Panc1 (cell line): ENCODE results near the gene CACFD1.
A peak's percentile ranks its signal among the peaks of the same experiment; 100 is the strongest.

ENCODE experiments used
- POLR2AphosphoS5 ChIP-seq: IDR thresholded peaks from 2 replicates; pipeline ENCODE4 v1.6.1; 2012; ENCODE audit warnings: mild to moderate bottlenecking, low read depth, low read length, moderate library complexity
- SIN3A ChIP-seq: IDR thresholded peaks from 2 replicates; pipeline ENCODE4 v1.6.1; 2012; ENCODE audit warnings: low read depth, mild to moderate bottlenecking, low read length, moderate library complexity, borderline replicate concordance; ENCODE audit not compliant: insufficient read depth
- TF ChIP-seq, protein P1 (sequence below): fragments of 450-650 bp; IDR thresholded peaks from 2 replicates; pipeline ENCODE4 v1.5.1; 2017; ENCODE audit warnings: mild to moderate bottlenecking

DNA sequence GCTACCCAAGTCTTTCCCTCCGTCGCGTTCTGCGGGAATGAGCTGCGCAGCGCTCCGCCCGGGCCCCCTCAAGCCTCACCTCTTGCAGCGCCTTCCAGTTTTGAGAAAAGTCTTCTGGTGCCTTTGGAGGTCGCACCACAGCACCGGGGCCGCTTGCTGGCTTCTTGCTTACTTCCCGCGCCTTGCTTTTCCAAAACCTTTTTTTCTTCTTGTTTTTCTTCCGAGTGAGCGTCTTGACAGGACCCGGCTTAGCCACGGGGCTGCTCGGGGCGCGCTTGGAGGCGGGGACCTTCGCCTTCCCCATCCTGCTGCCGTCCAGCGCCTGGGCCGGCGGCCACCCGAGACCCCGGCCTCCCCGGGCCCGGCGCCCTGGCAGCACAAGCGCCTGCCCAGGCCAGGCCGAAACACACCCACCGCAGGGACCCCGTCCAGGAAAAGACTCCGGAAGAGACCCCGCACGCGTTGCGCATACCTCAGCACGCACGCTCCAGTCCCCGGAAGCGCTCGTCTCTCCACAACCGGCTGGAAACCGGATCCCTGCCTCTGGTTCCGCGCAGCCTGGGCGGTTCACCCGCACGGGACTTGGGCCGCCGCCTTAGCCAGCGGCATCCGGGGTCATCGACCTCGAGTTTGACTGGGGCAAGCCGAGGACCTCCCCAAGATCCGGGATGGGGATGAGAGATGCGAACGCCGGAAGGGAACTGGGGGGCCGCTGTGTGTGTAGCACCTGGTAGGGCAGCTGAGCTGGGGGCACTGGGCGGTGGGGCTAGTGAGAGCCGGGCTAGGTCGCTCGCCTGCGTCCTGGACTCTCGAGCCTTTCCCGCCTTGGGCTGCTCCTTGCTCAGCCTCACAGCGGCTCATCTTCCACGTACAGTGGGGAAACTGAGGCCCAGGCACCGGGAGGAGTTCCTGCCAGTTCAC, 42.0 kb upstream of the CACFD1 start, which contains the start of gene REXO4:
- TF ChIP-seq, protein P1, sequence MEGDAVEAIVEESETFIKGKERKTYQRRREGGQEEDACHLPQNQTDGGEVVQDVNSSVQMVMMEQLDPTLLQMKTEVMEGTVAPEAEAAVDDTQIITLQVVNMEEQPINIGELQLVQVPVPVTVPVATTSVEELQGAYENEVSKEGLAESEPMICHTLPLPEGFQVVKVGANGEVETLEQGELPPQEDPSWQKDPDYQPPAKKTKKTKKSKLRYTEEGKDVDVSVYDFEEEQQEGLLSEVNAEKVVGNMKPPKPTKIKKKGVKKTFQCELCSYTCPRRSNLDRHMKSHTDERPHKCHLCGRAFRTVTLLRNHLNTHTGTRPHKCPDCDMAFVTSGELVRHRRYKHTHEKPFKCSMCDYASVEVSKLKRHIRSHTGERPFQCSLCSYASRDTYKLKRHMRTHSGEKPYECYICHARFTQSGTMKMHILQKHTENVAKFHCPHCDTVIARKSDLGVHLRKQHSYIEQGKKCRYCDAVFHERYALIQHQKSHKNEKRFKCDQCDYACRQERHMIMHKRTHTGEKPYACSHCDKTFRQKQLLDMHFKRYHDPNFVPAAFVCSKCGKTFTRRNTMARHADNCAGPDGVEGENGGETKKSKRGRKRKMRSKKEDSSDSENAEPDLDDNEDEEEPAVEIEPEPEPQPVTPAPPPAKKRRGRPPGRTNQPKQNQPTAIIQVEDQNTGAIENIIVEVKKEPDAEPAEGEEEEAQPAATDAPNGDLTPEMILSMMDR: no peak
- peak; percentile 67; the same call in 1 of the 2 replicates for TF ChIP-seq SIN3A
- no peak; the same call in 1 of the 2 replicates for TF ChIP-seq POLR2AphosphoS5
